Right lobe of liver (tissue), 6 donors: ENCODE results near the gene CEP164. TPM values are rescaled to one million over a fixed set of nuclear protein-coding genes. Genes with fewer than 3 reads are reported as not detected.

Source experiments
- ATAC-seq, 4 donors: fragments of 200-7000 bp; cut with Tn5 transposase; one replicate each; pipeline ENCODE4 v1.9.1; 2020; ENCODE audit warnings: mild to moderate bottlenecking in 4 of 4, moderate library complexity in 4 of 4
- DNase-seq, 3 donors: peaks; one replicate each; pipeline ENCODE4 v3.0.0-alpha.2; 2020
- H3K27ac ChIP-seq, 3 donors: fragments of 200-600 bp; one replicate each; pipeline ENCODE4 v1.8.0; 2022
- H3K27me3 ChIP-seq, 2 donors: fragments of 200-600 bp; one replicate each; pipeline ENCODE4 v1.8.0; 2022
- H3K36me3 ChIP-seq, 4 donors: fragments of 200-600 bp; sonication (generic) in 1 of 4; one replicate each; pipeline versions ENCODE4 v1.5.1 to v1.8.0; 2017 to 2022; ENCODE audit warnings: control low read depth in 1 of 4
- H3K4me1 ChIP-seq, 4 donors: fragments of 200-600 bp; sonication (generic) in 1 of 4; one replicate each; pipeline versions ENCODE4 v1.5.1 to v1.8.0; 2017 to 2022; ENCODE audit warnings: control low read depth in 1 of 4
- H3K4me3 ChIP-seq, 3 donors: fragments of 200-600 bp; one replicate each; pipeline ENCODE4 v1.8.0; 2022
- H3K9me3 ChIP-seq, 4 donors: fragments of 200-600 bp; sonication (generic) in 1 of 4; one replicate each; pipeline versions ENCODE4 v1.5.1 to v1.8.0; 2017 to 2022; ENCODE audit warnings: control low read depth in 1 of 4
- POLR2A ChIP-seq: fragments of 450-650 bp; IDR thresholded peaks from one replicate; pipeline ENCODE4 v1.6.1; 2017; ENCODE audit warnings: antibody characterized with exemption, mild to moderate bottlenecking
- WGBS: methylation state at CpG from one replicate; pipeline ENCODE4 v1.1.6; 2018; ENCODE audit warnings: low coverage, low lambda C conversion rate; ENCODE audit not compliant: insufficient coverage; ENCODE audit errors: missing lambda C conversion rate; 5-methylcytosine and 5-hydroxymethylcytosine counted together
- intact Hi-C, 2 donors: fragments of 100-400 bp; cut with DNase I; formaldehyde crosslinking; loops; one replicate each; pipeline versions ENCODE4 v1.11.2 to v1.14.1; 2022
- total RNA-seq, 6 experiments: library from RNA; depleted of rRNA in 2 of 6; stranded (reverse); fragments of >200 nt in 2 of 6; fragmentation: NEBNext Ultra II Directional in 3 of 6; extraction: Animal tissue kit (Norgen Biotek cat#: 25700) in 3 of 6; gene quantifications; one replicate each; pipeline versions ENCODE4 v1.1.0 to v1.2.4, GENCODE V29; 2016 to 2023
- TF ChIP-seq, protein P1 (sequence below), 4 donors: fragments of 200-600 bp in 3 of 4; fragments of 450-650 bp in 1 of 4; IDR thresholded peaks; one replicate each; pipeline versions ENCODE4 v1.5.1 to v1.8.0; 2016 to 2022; ENCODE audit warnings: antibody characterized with exemption in 4 of 4, mild to moderate bottlenecking in 2 of 4
- donor health status: DM: no; HTN: yes; CAD: no.
- donor health status: DM: no; HTN: no; CAD: no.
- donor health status: DM: no; HTN: no; CAD: no.
- donor health status: DM: no; HTN: yes; CAD: no.
- donor health status: DM: no; HTN: yes; CAD: no.

CEP164 gene
- total RNA-seq, 6 experiments from 2014 or later = 7.2 to 11.2 (median 8.6) TPM

GRCh38 chr11:117302228-117302627 is 25.4 kb upstream of the CEP164 start:
- Histone ChIP-seq H3K9me3 (no peaks in the 10 kb centered on the region), H3K4me1 (peaks cover 0 to 37% (median 13%) of the 10 kb centered on the region in 4 donors), H3K4me3 (no peak overlapping the region), H3K36me3 (no peaks in the 10 kb centered on the region), H3K27ac (peak overlapping the region in 1 of 3 donors; percentile 40), H3K27me3 (no peaks in the 10 kb centered on the region)
- TF ChIP-seq POLR2A = no peak
- TF ChIP-seq, protein P1, sequence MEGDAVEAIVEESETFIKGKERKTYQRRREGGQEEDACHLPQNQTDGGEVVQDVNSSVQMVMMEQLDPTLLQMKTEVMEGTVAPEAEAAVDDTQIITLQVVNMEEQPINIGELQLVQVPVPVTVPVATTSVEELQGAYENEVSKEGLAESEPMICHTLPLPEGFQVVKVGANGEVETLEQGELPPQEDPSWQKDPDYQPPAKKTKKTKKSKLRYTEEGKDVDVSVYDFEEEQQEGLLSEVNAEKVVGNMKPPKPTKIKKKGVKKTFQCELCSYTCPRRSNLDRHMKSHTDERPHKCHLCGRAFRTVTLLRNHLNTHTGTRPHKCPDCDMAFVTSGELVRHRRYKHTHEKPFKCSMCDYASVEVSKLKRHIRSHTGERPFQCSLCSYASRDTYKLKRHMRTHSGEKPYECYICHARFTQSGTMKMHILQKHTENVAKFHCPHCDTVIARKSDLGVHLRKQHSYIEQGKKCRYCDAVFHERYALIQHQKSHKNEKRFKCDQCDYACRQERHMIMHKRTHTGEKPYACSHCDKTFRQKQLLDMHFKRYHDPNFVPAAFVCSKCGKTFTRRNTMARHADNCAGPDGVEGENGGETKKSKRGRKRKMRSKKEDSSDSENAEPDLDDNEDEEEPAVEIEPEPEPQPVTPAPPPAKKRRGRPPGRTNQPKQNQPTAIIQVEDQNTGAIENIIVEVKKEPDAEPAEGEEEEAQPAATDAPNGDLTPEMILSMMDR (IDR thresholded peaks at IDR 0.05) = no peak
- ATAC-seq (no peak), DNase-seq (no peak)
- 91% methylated on average over 1 of the region's 7 CpGs for WGBS
- intact Hi-C loops = no loop called here

DNA sequence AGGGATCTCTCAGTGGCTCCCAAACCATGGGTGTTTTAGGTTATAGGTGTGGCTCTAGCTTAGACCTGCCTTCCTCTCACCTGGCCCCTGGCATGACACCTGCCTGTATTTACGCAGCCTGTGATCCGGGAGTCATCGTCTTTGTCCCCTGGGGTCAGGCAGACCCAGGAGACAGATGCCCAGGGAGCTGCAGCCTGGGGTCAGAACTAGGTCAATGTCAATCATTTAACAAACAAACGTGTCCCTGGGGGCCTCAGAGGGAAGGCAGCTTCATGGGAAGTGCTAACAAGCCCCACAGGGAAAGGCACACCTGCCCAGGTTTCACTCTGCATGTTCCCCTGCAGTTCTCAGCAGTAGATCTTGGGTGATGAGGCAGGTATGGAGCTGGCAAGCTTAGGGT is 24.6 kb upstream of the CEP164 start:
- no peak for ATAC-seq
- Histone ChIP-seq H3K9me3 (no peaks in the 10 kb centered on the region), H3K27ac (no peak overlapping the region), H3K4me1 (peaks cover 0 to 37% (median 13%) of the 10 kb centered on the region in 4 donors), H3K4me3 (no peak overlapping the region), H3K36me3 (no peaks in the 10 kb centered on the region), H3K27me3 (no peaks in the 10 kb centered on the region)
- TF ChIP-seq POLR2A = no peak
- TF ChIP-seq, protein P1 (IDR thresholded peaks at IDR 0.05) = no peak
- 17% methylated on average over 4 of the region's 4 CpGs for WGBS
- intact Hi-C loops = no loop called here
- no peak for DNase-seq

DNA sequence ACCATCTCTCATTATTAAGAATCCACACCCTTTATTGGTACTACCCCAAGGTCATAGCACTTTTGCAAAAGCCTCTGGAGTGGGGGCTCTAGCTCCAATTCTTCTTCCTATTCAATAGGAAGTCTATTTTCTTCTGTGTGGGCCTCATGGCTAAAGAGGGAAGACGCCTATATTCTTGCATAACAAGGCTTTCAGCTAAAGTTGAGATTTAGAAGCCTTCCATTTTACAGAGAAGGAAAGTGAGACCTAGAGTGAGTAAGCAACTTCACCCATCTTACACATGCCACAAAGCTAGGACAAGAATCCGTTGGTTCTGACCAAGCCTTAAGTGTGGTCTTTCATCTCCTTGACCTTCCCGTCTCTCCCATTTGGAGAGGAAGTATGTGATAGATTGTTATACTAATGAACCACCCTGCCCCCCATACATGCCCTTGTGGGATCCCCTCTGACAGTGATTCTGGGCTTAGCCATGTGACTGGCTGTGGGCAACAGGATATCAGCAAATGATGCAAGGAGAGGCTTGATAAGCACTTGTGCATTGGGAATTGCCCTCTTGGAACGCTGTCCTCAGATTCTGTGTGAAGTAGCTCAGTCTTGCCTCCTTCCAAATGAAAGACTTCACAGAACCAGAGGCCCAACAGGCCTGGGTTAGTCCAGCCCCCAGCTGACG is 23.9 kb upstream of the CEP164 start:
- no peak for ATAC-seq
- Histone ChIP-seq H3K4me3 (no peak overlapping the region), H3K4me1 (peaks cover 0 to 33% (median 11%) of the 10 kb centered on the region in 4 donors), H3K27ac (no peak overlapping the region), H3K27me3 (no peaks in the 10 kb centered on the region), H3K9me3 (no peaks in the 10 kb centered on the region), H3K36me3 (no peaks in the 10 kb centered on the region)
- TF ChIP-seq, protein P1 (IDR thresholded peaks at IDR 0.05) = no peak
- TF ChIP-seq POLR2A = no peak
- intact Hi-C loops = no loop called here
- no peak for DNase-seq
- WGBS = 85% methylated on average over 3 of the region's 5 CpGs

DNA sequence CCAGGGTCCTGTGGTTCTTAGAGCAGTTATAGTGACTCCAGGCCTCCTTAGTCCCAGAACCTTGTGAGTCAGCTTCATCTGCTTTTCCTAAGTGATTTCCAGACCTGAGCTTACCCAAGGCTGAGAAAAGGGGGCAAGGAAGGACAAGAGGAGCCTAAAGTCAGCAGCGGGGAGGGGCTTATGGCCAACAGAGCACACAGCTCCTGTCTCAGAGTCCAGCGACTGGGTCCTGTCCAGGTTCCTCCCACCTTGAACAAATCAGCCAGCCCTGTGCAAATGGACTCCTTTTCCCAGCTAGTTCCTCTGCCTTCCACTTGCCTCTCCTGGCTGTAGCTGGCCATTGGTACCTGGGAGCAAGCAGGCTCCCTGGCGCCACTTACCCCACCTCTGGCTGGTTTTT is 22.5 kb upstream of the CEP164 start:
- no peaks in the 10 kb centered on the region for H3K9me3 ChIP-seq
- ATAC-seq = no peak
- H3K27ac ChIP-seq = no peak overlapping the region
- peaks cover 0 to 23% (median 7%) of the 10 kb centered on the region in 4 donors for H3K4me1 ChIP-seq
- intact Hi-C loops = no loop called here
- H3K27me3 ChIP-seq = no peaks in the 10 kb centered on the region
- 100% methylated on average over 1 of the region's 3 CpGs for WGBS
- DNase-seq = no peak
- no peak for TF ChIP-seq POLR2A
- TF ChIP-seq, protein P1 (IDR thresholded peaks at IDR 0.05) = no peak
- H3K36me3 ChIP-seq = no peaks in the 10 kb centered on the region
- no peak overlapping the region for H3K4me3 ChIP-seq
